Measurements from ENCODE around the gene TPRG1L.

Gene TPRG1L

DNA sequence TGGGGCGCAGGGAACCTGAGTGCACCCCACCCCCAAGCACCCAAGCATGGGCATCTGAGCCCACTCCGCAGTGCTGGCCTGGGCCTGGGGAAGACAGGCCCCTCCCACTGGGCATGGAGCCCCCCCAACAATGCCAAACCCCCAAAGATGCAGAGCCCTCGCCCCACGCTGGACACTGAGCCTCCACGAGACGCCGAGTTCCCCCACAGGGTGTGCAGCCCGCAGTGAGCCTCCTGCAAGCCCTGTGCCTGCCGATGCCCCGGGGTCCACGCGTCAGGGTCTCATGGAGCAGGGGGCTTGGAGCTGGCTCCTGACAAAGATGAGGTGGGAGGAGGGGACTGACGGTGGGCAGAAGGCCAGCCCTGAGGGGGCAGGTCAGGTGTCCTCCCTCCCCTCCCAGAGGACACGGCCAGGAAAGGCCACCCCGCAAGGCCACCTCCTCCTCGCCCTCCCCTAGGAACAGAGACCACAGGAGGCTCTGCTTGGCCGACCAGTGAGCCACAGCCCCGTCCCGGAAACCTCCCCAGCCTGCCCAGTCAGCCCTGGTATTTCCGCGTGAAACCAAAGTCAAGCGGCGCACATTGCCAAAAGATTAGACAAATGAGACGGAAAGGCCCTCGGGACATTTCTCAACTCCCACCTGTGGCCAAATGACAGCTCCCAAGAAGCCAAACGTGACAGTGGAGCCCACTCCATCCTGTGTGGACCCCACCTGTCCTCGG is 46.9 kb upstream of the TPRG1L start:
- CTCF ChIA-PET: interaction anchor here (0.9 to 1.5 kb wide), 3 partner anchors 10 to 43 kb away, joined by 3 to 4 read pairs (median 4); no protein-coding TSS in a partner anchor

DNA sequence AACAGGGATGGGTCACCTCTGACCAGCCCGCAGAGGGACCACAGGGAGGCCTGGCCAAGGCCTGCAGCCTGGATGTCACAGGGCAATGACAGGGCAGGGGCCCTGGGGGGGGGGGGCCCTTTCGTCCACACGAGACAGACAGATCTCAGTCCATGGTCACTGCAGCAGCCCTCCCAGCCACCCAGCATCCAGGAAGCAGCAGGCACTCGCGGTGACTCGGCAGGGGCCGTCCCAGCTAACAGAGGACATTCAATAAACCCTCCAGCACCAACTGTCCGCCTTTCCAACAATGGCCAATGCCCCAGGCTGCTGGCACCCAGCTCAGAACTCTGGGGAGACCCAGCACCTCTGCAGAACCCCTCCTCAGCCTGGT is 46.4 kb upstream of the TPRG1L start:
- Histone ChIP-seq H3K36me3 (ENCODE audit: control insufficient read depth in 2 of 2, insufficient read depth in 1 of 2, low read length in 2 of 2) (no peaks in the 10 kb centered on the region), H3K4me1 (ENCODE audit: control insufficient read depth, insufficient read depth, low read length) (no peaks in the 10 kb centered on the region), H3K9me3 (ENCODE audit: control insufficient read depth, insufficient read depth, low read depth, low read length) (no peaks in the 10 kb centered on the region), H3K4me3 (ENCODE audit: low read depth, low read length) (no peak overlapping the region), H3K27ac (ENCODE audit: extremely low read depth, low read depth, low read length) (no peak overlapping the region)
- no peak for TF ChIP-seq ZNF112 (tag by site-specific recombination; IDR thresholded peaks at IDR 0.05)
- TF ChIP-seq ZNF629 (tag by site-specific recombination; IDR thresholded peaks at IDR 0.05): no peak
- no peak for TF ChIP-seq KLF1 (tag by site-specific recombination; IDR thresholded peaks at IDR 0.05)
- TF ChIP-seq ZNF223 (tag by site-specific recombination; IDR thresholded peaks at IDR 0.05): no peak
- no peak for TF ChIP-seq ZNF610 (tag by site-specific recombination; IDR thresholded peaks at IDR 0.05; ENCODE audit: borderline replicate concordance)
- TF ChIP-seq, protein P1, sequence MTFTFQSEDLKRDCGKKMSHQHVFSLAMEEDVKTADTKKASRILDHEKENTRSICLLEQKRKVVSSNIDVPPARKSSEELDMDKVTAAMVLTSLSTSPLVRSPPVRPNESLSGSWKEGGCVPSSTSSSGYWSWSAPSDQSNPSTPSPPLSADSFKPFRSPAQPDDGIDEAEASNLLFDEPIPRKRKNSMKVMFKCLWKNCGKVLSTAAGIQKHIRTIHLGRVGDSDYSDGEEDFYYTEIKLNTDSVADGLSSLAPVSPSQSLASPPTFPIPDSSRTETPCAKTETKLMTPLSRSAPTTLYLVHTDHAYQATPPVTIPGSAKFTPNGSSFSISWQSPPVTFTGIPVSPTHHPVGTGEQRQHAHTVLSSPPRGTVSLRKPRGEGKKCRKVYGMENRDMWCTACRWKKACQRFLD (tag by site-specific recombination; IDR thresholded peaks at IDR 0.05): no peak
- TF ChIP-seq ZNF211 (tag by site-specific recombination; IDR thresholded peaks at IDR 0.05; ENCODE audit: low read depth): no peak
- TF ChIP-seq ZNF24 (tag by site-specific recombination; IDR thresholded peaks at IDR 0.05): no peak
- no peak for TF ChIP-seq ZNF184 (tag by site-specific recombination; IDR thresholded peaks at IDR 0.05)
- no peak for TF ChIP-seq ZNF623 (tag by site-specific recombination; IDR thresholded peaks at IDR 0.05)
- TF ChIP-seq ZNF324 (tag by site-specific recombination; IDR thresholded peaks at IDR 0.05): no peak
- TF ChIP-seq, protein P2, sequence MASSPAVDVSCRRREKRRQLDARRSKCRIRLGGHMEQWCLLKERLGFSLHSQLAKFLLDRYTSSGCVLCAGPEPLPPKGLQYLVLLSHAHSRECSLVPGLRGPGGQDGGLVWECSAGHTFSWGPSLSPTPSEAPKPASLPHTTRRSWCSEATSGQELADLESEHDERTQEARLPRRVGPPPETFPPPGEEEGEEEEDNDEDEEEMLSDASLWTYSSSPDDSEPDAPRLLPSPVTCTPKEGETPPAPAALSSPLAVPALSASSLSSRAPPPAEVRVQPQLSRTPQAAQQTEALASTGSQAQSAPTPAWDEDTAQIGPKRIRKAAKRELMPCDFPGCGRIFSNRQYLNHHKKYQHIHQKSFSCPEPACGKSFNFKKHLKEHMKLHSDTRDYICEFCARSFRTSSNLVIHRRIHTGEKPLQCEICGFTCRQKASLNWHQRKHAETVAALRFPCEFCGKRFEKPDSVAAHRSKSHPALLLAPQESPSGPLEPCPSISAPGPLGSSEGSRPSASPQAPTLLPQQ (tag by site-specific recombination; IDR thresholded peaks at IDR 0.05): no peak
- TF ChIP-seq ZBTB17 (tag by site-specific recombination; IDR thresholded peaks at IDR 0.05): no peak
- TF ChIP-seq, protein P3, sequence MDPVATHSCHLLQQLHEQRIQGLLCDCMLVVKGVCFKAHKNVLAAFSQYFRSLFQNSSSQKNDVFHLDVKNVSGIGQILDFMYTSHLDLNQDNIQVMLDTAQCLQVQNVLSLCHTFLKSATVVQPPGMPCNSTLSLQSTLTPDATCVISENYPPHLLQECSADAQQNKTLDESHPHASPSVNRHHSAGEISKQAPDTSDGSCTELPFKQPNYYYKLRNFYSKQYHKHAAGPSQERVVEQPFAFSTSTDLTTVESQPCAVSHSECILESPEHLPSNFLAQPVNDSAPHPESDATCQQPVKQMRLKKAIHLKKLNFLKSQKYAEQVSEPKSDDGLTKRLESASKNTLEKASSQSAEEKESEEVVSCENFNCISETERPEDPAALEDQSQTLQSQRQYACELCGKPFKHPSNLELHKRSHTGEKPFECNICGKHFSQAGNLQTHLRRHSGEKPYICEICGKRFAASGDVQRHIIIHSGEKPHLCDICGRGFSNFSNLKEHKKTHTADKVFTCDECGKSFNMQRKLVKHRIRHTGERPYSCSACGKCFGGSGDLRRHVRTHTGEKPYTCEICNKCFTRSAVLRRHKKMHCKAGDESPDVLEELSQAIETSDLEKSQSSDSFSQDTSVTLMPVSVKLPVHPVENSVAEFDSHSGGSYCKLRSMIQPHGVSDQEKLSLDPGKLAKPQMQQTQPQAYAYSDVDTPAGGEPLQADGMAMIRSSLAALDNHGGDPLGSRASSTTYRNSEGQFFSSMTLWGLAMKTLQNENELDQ (tag by site-specific recombination; IDR thresholded peaks at IDR 0.05; ENCODE audit: low read depth): no peak
- TF ChIP-seq SETDB1 (IDR thresholded peaks at IDR 0.05; ENCODE audit: insufficient read length, low read length): no peak
- CTCF ChIA-PET: interaction anchor here (1.5 kb wide), 1 partner anchor 14 kb away, joined by 4 read pairs; no protein-coding TSS in a partner anchor
- POLR2A ChIA-PET: no interaction called here

More for the DNA sequence above, 46.9 kb upstream of the TPRG1L start:
- no peaks in the 10 kb centered on the region for H3K36me3 ChIP-seq (ENCODE audit: control insufficient read depth in 2 of 2, insufficient read depth in 1 of 2, low read length in 2 of 2)
- no peak overlapping the region for H3K4me3 ChIP-seq (ENCODE audit: low read depth, low read length)
- TF ChIP-seq FEZF1 (tag by site-specific recombination; IDR thresholded peaks at IDR 0.05) (no peak), ZNF239 (tag by site-specific recombination; IDR thresholded peaks at IDR 0.05) (no peak), SP3 (tag by site-specific recombination; IDR thresholded peaks at IDR 0.05) (no peak), SCRT1 (tag by site-specific recombination; IDR thresholded peaks at IDR 0.05; ENCODE audit: borderline replicate concordance) (no peak), ZNF274 (IDR thresholded peaks at IDR 0.05; ENCODE audit: low read length) (no peak), ZNF274 (tag by site-specific recombination; IDR thresholded peaks at IDR 0.05; ENCODE audit: borderline replicate concordance) (no peak), ZNF621 (tag by site-specific recombination; IDR thresholded peaks at IDR 0.05) (no peak), ZNF311 (tag by site-specific recombination; IDR thresholded peaks at IDR 0.05; ENCODE audit: borderline replicate concordance) (no peak), ZNF837 (tag by site-specific recombination; IDR thresholded peaks at IDR 0.05) (no peak), ZSCAN16 (tag by site-specific recombination; IDR thresholded peaks at IDR 0.05) (no peak), KLF10 (tag by site-specific recombination; IDR thresholded peaks at IDR 0.05) (no peak), KLF9 (tag by site-specific recombination; IDR thresholded peaks at IDR 0.05; ENCODE audit: low read depth) (no peak)
- TF ChIP-seq, protein P4, sequence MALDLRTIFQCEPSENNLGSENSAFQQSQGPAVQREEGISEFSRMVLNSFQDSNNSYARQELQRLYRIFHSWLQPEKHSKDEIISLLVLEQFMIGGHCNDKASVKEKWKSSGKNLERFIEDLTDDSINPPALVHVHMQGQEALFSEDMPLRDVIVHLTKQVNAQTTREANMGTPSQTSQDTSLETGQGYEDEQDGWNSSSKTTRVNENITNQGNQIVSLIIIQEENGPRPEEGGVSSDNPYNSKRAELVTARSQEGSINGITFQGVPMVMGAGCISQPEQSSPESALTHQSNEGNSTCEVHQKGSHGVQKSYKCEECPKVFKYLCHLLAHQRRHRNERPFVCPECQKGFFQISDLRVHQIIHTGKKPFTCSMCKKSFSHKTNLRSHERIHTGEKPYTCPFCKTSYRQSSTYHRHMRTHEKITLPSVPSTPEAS (tag by site-specific recombination; IDR thresholded peaks at IDR 0.05): no peak
- H3K27ac ChIP-seq (ENCODE audit: extremely low read depth, low read depth, low read length): no peak overlapping the region
- no peaks in the 10 kb centered on the region for H3K4me1 ChIP-seq (ENCODE audit: control insufficient read depth, insufficient read depth, low read length)
- no peaks in the 10 kb centered on the region for H3K9me3 ChIP-seq (ENCODE audit: control insufficient read depth, insufficient read depth, low read depth, low read length)
- POLR2A ChIA-PET: no interaction called here
